Measurements from ENCODE around the gene CGRRF1.

CGRRF1 gene

DNA sequence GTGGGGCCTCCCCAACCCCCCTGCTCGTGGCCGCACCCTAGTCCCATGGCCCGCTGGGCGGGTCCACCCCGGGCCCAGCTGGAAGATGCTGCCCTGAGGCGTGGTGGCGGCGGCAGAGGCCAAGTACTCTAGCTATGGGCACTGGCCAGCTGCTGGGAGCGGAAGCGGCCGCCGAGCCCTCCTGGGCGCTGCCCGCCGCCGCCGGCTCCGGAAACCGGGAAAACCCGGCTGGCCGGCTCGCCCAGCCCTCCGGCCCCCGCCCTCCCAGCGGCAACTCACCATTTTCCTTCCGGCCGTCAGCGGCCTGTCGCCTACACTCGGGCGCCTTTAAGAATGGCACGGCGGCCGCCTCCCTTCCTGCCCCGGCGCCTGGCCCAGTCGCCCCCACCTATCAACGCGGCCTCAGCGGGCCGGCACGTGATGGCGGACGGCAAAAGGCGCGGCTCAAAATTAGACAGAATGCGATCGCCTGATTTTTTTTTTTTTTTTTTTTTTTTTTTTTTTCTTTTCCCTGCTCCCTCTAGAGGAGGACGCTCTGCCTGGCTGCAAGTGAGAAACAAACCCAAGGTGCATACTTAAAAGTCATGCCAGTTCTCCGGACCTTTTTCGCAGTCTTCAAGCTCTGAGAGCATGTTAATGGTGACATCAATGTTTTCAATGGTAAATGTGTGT, 20.9 kb upstream of the CGRRF1 start, which contains the start of gene GMFB (continued):
- TF ChIP-seq, protein P1, sequence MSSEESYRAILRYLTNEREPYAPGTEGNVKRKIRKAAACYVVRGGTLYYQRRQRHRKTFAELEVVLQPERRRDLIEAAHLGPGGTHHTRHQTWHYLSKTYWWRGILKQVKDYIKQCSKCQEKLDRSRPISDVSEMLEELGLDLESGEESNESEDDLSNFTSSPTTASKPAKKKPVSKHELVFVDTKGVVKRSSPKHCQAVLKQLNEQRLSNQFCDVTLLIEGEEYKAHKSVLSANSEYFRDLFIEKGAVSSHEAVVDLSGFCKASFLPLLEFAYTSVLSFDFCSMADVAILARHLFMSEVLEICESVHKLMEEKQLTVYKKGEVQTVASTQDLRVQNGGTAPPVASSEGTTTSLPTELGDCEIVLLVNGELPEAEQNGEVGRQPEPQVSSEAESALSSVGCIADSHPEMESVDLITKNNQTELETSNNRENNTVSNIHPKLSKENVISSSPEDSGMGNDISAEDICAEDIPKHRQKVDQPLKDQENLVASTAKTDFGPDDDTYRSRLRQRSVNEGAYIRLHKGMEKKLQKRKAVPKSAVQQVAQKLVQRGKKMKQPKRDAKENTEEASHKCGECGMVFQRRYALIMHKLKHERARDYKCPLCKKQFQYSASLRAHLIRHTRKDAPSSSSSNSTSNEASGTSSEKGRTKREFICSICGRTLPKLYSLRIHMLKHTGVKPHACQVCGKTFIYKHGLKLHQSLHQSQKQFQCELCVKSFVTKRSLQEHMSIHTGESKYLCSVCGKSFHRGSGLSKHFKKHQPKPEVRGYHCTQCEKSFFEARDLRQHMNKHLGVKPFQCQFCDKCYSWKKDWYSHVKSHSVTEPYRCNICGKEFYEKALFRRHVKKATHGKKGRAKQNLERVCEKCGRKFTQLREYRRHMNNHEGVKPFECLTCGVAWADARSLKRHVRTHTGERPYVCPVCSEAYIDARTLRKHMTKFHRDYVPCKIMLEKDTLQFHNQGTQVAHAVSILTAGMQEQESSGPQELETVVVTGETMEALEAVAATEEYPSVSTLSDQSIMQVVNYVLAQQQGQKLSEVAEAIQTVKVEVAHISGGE (tag by site-specific recombination; conservative IDR thresholded peaks at IDR 0.05; ENCODE audit: low read depth): peak; percentile 87
- TF ChIP-seq, protein P2, sequence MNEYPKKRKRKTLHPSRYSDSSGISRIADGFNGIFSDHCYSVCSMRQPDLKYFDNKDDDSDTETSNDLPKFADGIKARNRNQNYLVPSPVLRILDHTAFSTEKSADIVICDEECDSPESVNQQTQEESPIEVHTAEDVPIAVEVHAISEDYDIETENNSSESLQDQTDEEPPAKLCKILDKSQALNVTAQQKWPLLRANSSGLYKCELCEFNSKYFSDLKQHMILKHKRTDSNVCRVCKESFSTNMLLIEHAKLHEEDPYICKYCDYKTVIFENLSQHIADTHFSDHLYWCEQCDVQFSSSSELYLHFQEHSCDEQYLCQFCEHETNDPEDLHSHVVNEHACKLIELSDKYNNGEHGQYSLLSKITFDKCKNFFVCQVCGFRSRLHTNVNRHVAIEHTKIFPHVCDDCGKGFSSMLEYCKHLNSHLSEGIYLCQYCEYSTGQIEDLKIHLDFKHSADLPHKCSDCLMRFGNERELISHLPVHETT (tag by site-specific recombination; IDR thresholded peaks at IDR 0.05): peak; percentile 32; the same call in 1 of the 2 replicates
- TF ChIP-seq GLIS2 (tag by site-specific recombination; IDR thresholded peaks at IDR 0.05) (peak; percentile 75), ZIC2 (tag by site-specific recombination; IDR thresholded peaks at IDR 0.05) (peak; percentile 54; the same call in 1 of the 2 replicates), ZNF350 (tag by site-specific recombination; IDR thresholded peaks at IDR 0.05) (no peak), ZNF530 (tag by site-specific recombination; IDR thresholded peaks at IDR 0.05; ENCODE audit: low read depth) (no peak), ZNF501 (tag by site-specific recombination; IDR thresholded peaks at IDR 0.05) (0 out of 2 replicates have a peak, but pooled peaks have one; percentile 52), ZNF629 (tag by site-specific recombination; IDR thresholded peaks at IDR 0.05) (peak; percentile 58; the same call in 1 of the 2 replicates), ZNF660 (tag by site-specific recombination; IDR thresholded peaks at IDR 0.05) (peak; percentile 61), ZNF311 (tag by site-specific recombination; IDR thresholded peaks at IDR 0.05; ENCODE audit: borderline replicate concordance) (no peak), ZNF843 (tag by site-specific recombination; IDR thresholded peaks at IDR 0.05) (no peak), ZNF24 (tag by site-specific recombination; IDR thresholded peaks at IDR 0.05) (peak; percentile 33; the same call in 1 of the 2 replicates), SP2 (tag by site-specific recombination; IDR thresholded peaks at IDR 0.05) (peak; percentile 69), ZNF211 (tag by site-specific recombination; IDR thresholded peaks at IDR 0.05; ENCODE audit: low read depth) (no peak), ZNF792 (tag by site-specific recombination; IDR thresholded peaks at IDR 0.05) (peak; percentile 60; the same call in 1 of the 2 replicates), ZNF223 (tag by site-specific recombination; IDR thresholded peaks at IDR 0.05) (no peak), ZNF239 (tag by site-specific recombination; IDR thresholded peaks at IDR 0.05) (no peak), ZNF394 (tag by site-specific recombination; IDR thresholded peaks at IDR 0.05; ENCODE audit: borderline replicate concordance) (peak; percentile 40; the same call in 1 of the 2 replicates), GLIS1 (tag by site-specific recombination; IDR thresholded peaks at IDR 0.05) (peak; percentile 15; the same call in 1 of the 2 replicates), ZNF610 (tag by site-specific recombination; IDR thresholded peaks at IDR 0.05; ENCODE audit: borderline replicate concordance) (0 out of 2 replicates have a peak, but pooled peaks have one; percentile 13), ZNF76 (tag by site-specific recombination; IDR thresholded peaks at IDR 0.05; ENCODE audit: borderline replicate concordance, low read depth) (peak; percentile 75)
- TF ChIP-seq, protein P3, sequence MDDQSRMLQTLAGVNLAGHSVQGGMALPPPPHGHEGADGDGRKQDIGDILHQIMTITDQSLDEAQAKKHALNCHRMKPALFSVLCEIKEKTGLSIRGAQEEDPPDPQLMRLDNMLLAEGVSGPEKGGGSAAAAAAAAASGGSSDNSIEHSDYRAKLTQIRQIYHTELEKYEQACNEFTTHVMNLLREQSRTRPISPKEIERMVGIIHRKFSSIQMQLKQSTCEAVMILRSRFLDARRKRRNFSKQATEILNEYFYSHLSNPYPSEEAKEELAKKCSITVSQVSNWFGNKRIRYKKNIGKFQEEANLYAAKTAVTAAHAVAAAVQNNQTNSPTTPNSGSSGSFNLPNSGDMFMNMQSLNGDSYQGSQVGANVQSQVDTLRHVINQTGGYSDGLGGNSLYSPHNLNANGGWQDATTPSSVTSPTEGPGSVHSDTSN (CRISPR knock-in tag; IDR thresholded peaks at IDR 0.05): peak; percentile 43; the same call in 1 of the 2 replicates
- TF ChIP-seq, protein P4, sequence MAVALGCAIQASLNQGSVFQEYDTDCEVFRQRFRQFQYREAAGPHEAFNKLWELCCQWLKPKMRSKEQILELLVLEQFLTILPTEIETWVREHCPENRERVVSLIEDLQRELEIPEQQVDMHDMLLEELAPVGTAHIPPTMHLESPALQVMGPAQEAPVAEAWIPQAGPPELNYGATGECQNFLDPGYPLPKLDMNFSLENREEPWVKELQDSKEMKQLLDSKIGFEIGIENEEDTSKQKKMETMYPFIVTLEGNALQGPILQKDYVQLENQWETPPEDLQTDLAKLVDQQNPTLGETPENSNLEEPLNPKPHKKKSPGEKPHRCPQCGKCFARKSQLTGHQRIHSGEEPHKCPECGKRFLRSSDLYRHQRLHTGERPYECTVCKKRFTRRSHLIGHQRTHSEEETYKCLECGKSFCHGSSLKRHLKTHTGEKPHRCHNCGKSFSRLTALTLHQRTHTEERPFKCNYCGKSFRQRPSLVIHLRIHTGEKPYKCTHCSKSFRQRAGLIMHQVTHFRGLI (tag by site-specific recombination; IDR thresholded peaks at IDR 0.05): peak; percentile 45; the same call in 1 of the 2 replicates
- TF ChIP-seq, protein P5, sequence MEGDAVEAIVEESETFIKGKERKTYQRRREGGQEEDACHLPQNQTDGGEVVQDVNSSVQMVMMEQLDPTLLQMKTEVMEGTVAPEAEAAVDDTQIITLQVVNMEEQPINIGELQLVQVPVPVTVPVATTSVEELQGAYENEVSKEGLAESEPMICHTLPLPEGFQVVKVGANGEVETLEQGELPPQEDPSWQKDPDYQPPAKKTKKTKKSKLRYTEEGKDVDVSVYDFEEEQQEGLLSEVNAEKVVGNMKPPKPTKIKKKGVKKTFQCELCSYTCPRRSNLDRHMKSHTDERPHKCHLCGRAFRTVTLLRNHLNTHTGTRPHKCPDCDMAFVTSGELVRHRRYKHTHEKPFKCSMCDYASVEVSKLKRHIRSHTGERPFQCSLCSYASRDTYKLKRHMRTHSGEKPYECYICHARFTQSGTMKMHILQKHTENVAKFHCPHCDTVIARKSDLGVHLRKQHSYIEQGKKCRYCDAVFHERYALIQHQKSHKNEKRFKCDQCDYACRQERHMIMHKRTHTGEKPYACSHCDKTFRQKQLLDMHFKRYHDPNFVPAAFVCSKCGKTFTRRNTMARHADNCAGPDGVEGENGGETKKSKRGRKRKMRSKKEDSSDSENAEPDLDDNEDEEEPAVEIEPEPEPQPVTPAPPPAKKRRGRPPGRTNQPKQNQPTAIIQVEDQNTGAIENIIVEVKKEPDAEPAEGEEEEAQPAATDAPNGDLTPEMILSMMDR (tag by site-specific recombination; IDR thresholded peaks at IDR 0.05): peak; percentile 64
- TF ChIP-seq, protein P6, sequence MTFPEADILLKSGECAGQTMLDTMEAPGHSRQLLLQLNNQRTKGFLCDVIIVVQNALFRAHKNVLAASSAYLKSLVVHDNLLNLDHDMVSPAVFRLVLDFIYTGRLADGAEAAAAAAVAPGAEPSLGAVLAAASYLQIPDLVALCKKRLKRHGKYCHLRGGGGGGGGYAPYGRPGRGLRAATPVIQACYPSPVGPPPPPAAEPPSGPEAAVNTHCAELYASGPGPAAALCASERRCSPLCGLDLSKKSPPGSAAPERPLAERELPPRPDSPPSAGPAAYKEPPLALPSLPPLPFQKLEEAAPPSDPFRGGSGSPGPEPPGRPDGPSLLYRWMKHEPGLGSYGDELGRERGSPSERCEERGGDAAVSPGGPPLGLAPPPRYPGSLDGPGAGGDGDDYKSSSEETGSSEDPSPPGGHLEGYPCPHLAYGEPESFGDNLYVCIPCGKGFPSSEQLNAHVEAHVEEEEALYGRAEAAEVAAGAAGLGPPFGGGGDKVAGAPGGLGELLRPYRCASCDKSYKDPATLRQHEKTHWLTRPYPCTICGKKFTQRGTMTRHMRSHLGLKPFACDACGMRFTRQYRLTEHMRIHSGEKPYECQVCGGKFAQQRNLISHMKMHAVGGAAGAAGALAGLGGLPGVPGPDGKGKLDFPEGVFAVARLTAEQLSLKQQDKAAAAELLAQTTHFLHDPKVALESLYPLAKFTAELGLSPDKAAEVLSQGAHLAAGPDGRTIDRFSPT (tag by site-specific recombination; IDR thresholded peaks at IDR 0.05): peak; percentile 62; the same call in 1 of the 2 replicates
